Suprapubic skin (tissue), 3 donors: Measurements from ENCODE around the gene GPR183.

Source experiments
- POLR2A ChIP-seq, 2 donors: fragments of 450-650 bp; IDR thresholded peaks; one replicate each; pipeline ENCODE4 v1.6.1; 2017; ENCODE audit warnings: antibody characterized with exemption in 2 of 2, mild to moderate bottlenecking in 2 of 2, moderate library complexity in 2 of 2
- TF ChIP-seq, protein P1 (sequence below), 2 donors: fragments of 200-600 bp in 1 of 2; fragments of 450-650 bp in 1 of 2; sonication (generic) in 1 of 2; IDR thresholded peaks; one replicate each; pipeline ENCODE4 v1.5.1; 2016 to 2019; ENCODE audit warnings: antibody characterized with exemption in 2 of 2, mild to moderate bottlenecking in 1 of 2, moderate library complexity in 1 of 2

DNA sequence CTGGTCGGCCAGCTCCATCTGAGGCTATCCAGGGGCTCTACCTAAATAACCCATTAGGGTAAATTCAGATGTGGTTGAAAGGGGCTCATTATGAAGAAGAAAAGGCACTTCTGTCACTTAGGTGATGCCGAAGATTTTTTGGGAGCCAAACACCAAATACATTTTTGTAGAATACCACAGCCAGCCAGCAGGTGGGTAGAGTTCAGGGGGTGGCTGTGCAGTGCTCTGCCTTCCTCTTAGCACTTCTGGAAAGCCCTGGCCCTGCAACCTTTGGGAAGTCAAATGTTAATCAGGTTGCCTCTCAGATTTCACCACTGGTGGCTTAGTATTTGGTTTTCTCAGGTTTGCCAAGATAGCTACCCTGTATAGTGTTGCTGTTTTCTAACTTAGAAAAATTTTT is 30.5 kb downstream of the GPR183 start:
- TF ChIP-seq, protein P1, sequence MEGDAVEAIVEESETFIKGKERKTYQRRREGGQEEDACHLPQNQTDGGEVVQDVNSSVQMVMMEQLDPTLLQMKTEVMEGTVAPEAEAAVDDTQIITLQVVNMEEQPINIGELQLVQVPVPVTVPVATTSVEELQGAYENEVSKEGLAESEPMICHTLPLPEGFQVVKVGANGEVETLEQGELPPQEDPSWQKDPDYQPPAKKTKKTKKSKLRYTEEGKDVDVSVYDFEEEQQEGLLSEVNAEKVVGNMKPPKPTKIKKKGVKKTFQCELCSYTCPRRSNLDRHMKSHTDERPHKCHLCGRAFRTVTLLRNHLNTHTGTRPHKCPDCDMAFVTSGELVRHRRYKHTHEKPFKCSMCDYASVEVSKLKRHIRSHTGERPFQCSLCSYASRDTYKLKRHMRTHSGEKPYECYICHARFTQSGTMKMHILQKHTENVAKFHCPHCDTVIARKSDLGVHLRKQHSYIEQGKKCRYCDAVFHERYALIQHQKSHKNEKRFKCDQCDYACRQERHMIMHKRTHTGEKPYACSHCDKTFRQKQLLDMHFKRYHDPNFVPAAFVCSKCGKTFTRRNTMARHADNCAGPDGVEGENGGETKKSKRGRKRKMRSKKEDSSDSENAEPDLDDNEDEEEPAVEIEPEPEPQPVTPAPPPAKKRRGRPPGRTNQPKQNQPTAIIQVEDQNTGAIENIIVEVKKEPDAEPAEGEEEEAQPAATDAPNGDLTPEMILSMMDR (IDR thresholded peaks at IDR 0.05) = no peak
- no peak for TF ChIP-seq POLR2A (IDR thresholded peaks at IDR 0.05)
